Smooth muscle cell (in vitro differentiated cells): Measurements from ENCODE around the gene PLEKHG4B. TPM values are rescaled to one million over a fixed set of nuclear protein-coding genes. Genes with fewer than 3 reads are reported as not detected.

Experiments
- DNase-seq: peaks from one replicate; lab custom pipeline; 2025; ENCODE audit not compliant: unreplicated experiment; lab: John Stamatoyannopoulos, UW
- H2AFZ ChIP-seq: fragments of 200-600 bp; sonication (generic); 2 replicates; pipeline ENCODE4 v1.6.0; 2016; ENCODE audit warnings: antibody characterized with exemption, low read depth, mild to moderate bottlenecking
- H3F3A ChIP-seq: fragments of 200-600 bp; sonication (generic); 2 replicates; pipeline ENCODE4 v1.6.0; 2017; ENCODE audit warnings: antibody characterized with exemption, low read depth
- H3K27ac ChIP-seq: fragments of 200-600 bp; sonication (generic); 2 replicates; pipeline ENCODE4 v1.5.1; 2016; ENCODE audit warnings: low read depth, mild to moderate bottlenecking
- H3K27me3 ChIP-seq: fragments of 200-600 bp; sonication (generic); 2 replicates; pipeline ENCODE4 v1.6.1; 2016; ENCODE audit warnings: low read depth, mild to moderate bottlenecking
- H3K36me3 ChIP-seq: fragments of 200-600 bp; sonication (generic); 2 replicates; pipeline ENCODE4 v1.5.1; 2016; ENCODE audit warnings: low read depth
- H3K4me1 ChIP-seq: fragments of 200-600 bp; sonication (generic); 2 replicates; pipeline ENCODE4 v1.5.1; 2016; ENCODE audit warnings: low read depth
- H3K4me2 ChIP-seq: fragments of 200-600 bp; sonication (generic); 2 replicates; pipeline ENCODE4 v1.6.0; 2016; ENCODE audit warnings: mild to moderate bottlenecking
- H3K4me3 ChIP-seq: fragments of 200-600 bp; sonication (generic); 2 replicates; pipeline ENCODE4 v1.5.1; 2016; ENCODE audit warnings: mild to moderate bottlenecking
- H3K79me2 ChIP-seq: fragments of 200-600 bp; sonication (generic); 2 replicates; pipeline ENCODE4 v1.6.0; 2016; ENCODE audit warnings: low read depth, mild to moderate bottlenecking
- H3K9ac ChIP-seq: fragments of 200-600 bp; sonication (generic); 2 replicates; pipeline ENCODE4 v1.6.0; 2016; ENCODE audit warnings: low read depth
- H3K9me3 ChIP-seq: fragments of 200-600 bp; sonication (generic); replicated peaks from 2 replicates; pipeline ENCODE4 v1.5.1; 2016; ENCODE audit warnings: low read depth
- H4K20me1 ChIP-seq: fragments of 200-600 bp; sonication (generic); 2 replicates; pipeline ENCODE4 v1.6.0; 2016; ENCODE audit warnings: low read depth
- CTCF ChIP-seq: fragments of 200-600 bp; sonication (generic); IDR thresholded peaks from 2 replicates; pipeline ENCODE4 v1.5.1; 2017; ENCODE audit warnings: borderline replicate concordance, mild to moderate bottlenecking, antibody characterized with exemption; ENCODE audit not compliant: insufficient read depth, poor library complexity, severe bottlenecking
- WGBS: methylation state at CpG from one replicate; pipeline ENCODE4 v1.1.7; 2016; ENCODE audit warnings: low lambda C conversion rate; 5-methylcytosine and 5-hydroxymethylcytosine counted together
- polyA plus RNA-seq: library from polyadenylated mRNA; unstranded; fragments of >200 nt; fragmentation: Nextera tagmentation; extraction: Ambion mirVana; gene quantifications from 2 replicates; pipeline ENCODE4 v1.2.1, GENCODE V29; 2016
- total RNA-seq: library from RNA; depleted of rRNA; stranded (reverse); fragments of >200 nt; gene quantifications from 2 replicates; pipeline ENCODE4 v1.2.3, GENCODE V29; 2014

Gene PLEKHG4B
- total and polyA plus RNA-seq, 2 experiments from 2014 or later = 6.3 to 12.1 TPM

DNA sequence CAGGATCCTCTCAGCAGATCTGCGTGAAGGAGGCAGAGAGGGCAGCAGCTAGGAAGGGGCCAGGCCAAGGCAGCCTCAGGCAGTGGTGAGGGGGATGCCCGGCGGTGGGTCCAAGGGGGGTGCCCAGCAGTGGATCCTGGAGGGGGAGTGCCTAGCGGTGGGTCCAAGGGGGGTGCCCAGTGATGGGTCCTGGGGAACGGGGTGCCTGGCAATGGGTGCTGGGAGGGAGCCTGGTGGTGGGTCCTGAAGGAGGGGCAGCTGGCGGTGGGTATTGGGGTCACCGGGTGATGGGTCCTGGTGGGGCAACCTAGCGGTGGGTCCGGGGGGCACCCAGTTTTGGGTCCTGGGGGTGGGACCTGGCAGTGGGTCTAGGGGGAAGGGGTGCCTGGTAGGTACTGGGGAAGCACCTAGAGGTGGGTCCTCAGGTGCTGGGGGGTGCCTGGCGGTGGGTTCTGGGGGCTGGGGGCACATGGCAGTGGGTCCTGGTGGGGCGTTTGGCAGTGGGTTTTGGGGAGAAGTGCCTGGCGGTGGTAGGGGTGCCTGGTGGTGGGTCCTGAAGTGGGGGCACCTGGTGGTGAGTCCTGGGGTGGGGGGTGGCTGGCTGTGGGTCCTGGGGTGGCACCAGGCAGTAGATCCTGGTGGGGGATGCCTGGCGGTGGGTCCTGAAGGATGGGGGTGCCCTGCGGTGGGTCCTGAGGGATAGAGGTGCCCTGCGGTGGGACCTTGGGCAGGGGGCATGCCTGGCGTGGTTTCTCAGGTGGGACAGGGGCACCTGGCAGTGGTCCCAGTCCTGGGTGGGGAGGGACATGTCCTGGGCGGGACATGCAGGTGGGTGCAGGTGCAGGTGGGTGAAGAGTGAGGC is 101.2 kb downstream of the PLEKHG4B start:
- Histone ChIP-seq H3K9ac (no peak overlapping the region), H3K9me3 (no peaks in the 10 kb centered on the region), H3K36me3 (no peaks in the 10 kb centered on the region), H3K4me1 (peaks cover 3% of the 10 kb centered on the region), H4K20me1 (peaks cover 4% of the 10 kb centered on the region), H3F3A (no peaks in the 10 kb centered on the region), H3K4me2 (no peak overlapping the region), H3K27ac (no peak overlapping the region), H3K27me3 (no peaks in the 10 kb centered on the region), H3K4me3 (no peak overlapping the region), H2AFZ (no peak overlapping the region), H3K79me2 (no peaks in the 10 kb centered on the region)
- no peak for DNase-seq
- WGBS = 94% methylated on average over 12 of the region's 17 CpGs
- no peak for TF ChIP-seq CTCF

DNA sequence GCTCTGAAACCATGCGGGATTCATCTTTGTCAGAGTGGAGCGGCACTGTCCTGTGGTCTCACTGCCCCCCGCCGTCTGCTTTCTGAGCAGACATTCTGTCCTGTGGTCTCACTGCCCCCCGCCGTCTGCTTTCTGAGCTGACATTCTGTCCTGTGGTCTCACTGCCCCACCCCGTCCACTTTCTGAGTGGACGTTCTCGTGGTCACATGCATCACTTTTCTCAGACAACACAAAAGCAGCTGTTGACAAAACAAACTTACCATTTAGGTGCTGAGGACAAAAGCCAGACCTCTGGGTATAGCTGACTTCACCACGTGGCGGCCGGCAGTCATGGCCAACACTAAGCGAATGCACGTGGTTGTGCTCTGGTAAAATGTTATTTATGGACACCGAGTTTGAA is 102.1 kb downstream of the PLEKHG4B start:
- 73% methylated on average over 15 of the region's 15 CpGs for WGBS
- DNase-seq = no peak
- H3K79me2 ChIP-seq = no peaks in the 10 kb centered on the region
- H3F3A ChIP-seq = no peaks in the 10 kb centered on the region
- no peaks in the 10 kb centered on the region for H3K36me3 ChIP-seq
- no peak overlapping the region for H3K4me3 ChIP-seq
- H3K9ac ChIP-seq = no peak overlapping the region
- no peak overlapping the region for H2AFZ ChIP-seq
- H3K4me1 ChIP-seq = no peaks in the 10 kb centered on the region
- no peaks in the 10 kb centered on the region for H3K9me3 ChIP-seq
- H3K27ac ChIP-seq = no peak overlapping the region
- peaks cover 4% of the 10 kb centered on the region for H4K20me1 ChIP-seq
- no peaks in the 10 kb centered on the region for H3K27me3 ChIP-seq
- TF ChIP-seq CTCF = no peak
- H3K4me2 ChIP-seq = no peak overlapping the region

GRCh38 chr5:194603-195209 is 102.7 kb downstream of the PLEKHG4B start:
- no peaks in the 10 kb centered on the region for H3F3A ChIP-seq

More at GRCh38 chr5:194603-195209, 102.7 kb downstream of the PLEKHG4B start:
- peaks cover 9% of the 10 kb centered on the region for H4K20me1 ChIP-seq
- no peaks in the 10 kb centered on the region for H3K27me3 ChIP-seq
- H3K27ac ChIP-seq = no peak overlapping the region
- no peaks in the 10 kb centered on the region for H3K9me3 ChIP-seq
- H2AFZ ChIP-seq = no peak overlapping the region
- WGBS = 94% methylated on average over 36 of the region's 36 CpGs
- H3K4me1 ChIP-seq = no peaks in the 10 kb centered on the region
- no peaks in the 10 kb centered on the region for H3K79me2 ChIP-seq
- no peak overlapping the region for H3K4me2 ChIP-seq
- no peak for DNase-seq
- no peaks in the 10 kb centered on the region for H3K36me3 ChIP-seq
- no peak for TF ChIP-seq CTCF
- no peak overlapping the region for H3K9ac ChIP-seq
- H3K4me3 ChIP-seq = no peak overlapping the region
